HFF-Myc (cell line): ENCODE measurements around the gene UBE2R2.

Source experiments
- DNase-seq: peaks from one replicate; pipeline ENCODE4 v3.0.0-alpha.2; 2011; ENCODE audit warnings: low read depth; ENCODE audit errors: extremely low read depth
- H3K4me3 ChIP-seq: replicated peaks from 2 replicates; pipeline ENCODE4 v1.5.1; 2011; ENCODE audit warnings: low read depth, mild to moderate bottlenecking, control low read depth, low read length
- CTCF ChIP-seq: IDR thresholded peaks from 2 replicates; pipeline ENCODE4 v1.5.1; 2012; ENCODE audit warnings: mild to moderate bottlenecking, low read depth, low read length, control low read depth; ENCODE audit errors: missing control alignments

UBE2R2 gene

GRCh38 chr9:33893861-33894260, 76.9 kb downstream of the UBE2R2 start:
- no peak for DNase-seq
- H3K4me3 ChIP-seq: no peak overlapping the region
- TF ChIP-seq CTCF: no peak

- H3K4me3 ChIP-seq: no peak overlapping the region
- DNase-seq: no peak
- TF ChIP-seq CTCF: no peak
These were observed 77.4 kb downstream of the UBE2R2 start for GRCh38 chr9:33894316-33894715.

GRCh38 chr9:33903157-33903780, 86.3 kb downstream of the UBE2R2 start:
- no peak for TF ChIP-seq CTCF
- no peak overlapping the region for H3K4me3 ChIP-seq
- no peak for DNase-seq

GRCh38 chr9:33905137-33905536, 88.2 kb downstream of the UBE2R2 start:
- DNase-seq: no peak
- TF ChIP-seq CTCF: no peak
- no peak overlapping the region for H3K4me3 ChIP-seq

- H3K4me3 ChIP-seq: no peak overlapping the region
- TF ChIP-seq CTCF: no peak
- no peak for DNase-seq
These were observed 89.8 kb downstream of the UBE2R2 start for GRCh38 chr9:33906769-33907168.

- TF ChIP-seq CTCF: no peak
- H3K4me3 ChIP-seq: no peak overlapping the region
- DNase-seq: no peak
These were observed 90.4 kb downstream of the UBE2R2 start for GRCh38 chr9:33907347-33907746.

GRCh38 chr9:33908114-33908513, 91.2 kb downstream of the UBE2R2 start:
- DNase-seq: no peak
- no peak for TF ChIP-seq CTCF
- H3K4me3 ChIP-seq: no peak overlapping the region
